Uterus (tissue), 2 donors: Measurements from ENCODE around the gene SWI5.

ENCODE experiments used
- POLR2A ChIP-seq, 2 donors: fragments of 450-650 bp; IDR thresholded peaks; one replicate each; pipeline ENCODE4 v1.6.1; 2016; ENCODE audit warnings: antibody characterized with exemption in 2 of 2, mild to moderate bottlenecking in 1 of 2, moderate library complexity in 1 of 2
- TF ChIP-seq, protein P1 (sequence below), 4 experiments: fragments of 200-600 bp in 2 of 4; fragments of 450-650 bp in 2 of 4; sonication (generic) in 2 of 4; IDR thresholded peaks; one replicate each; pipeline ENCODE4 v1.5.1; 2016 to 2019; ENCODE audit warnings: antibody characterized with exemption in 4 of 4, mild to moderate bottlenecking in 2 of 4, moderate library complexity in 1 of 4

- TF ChIP-seq, protein P1, sequence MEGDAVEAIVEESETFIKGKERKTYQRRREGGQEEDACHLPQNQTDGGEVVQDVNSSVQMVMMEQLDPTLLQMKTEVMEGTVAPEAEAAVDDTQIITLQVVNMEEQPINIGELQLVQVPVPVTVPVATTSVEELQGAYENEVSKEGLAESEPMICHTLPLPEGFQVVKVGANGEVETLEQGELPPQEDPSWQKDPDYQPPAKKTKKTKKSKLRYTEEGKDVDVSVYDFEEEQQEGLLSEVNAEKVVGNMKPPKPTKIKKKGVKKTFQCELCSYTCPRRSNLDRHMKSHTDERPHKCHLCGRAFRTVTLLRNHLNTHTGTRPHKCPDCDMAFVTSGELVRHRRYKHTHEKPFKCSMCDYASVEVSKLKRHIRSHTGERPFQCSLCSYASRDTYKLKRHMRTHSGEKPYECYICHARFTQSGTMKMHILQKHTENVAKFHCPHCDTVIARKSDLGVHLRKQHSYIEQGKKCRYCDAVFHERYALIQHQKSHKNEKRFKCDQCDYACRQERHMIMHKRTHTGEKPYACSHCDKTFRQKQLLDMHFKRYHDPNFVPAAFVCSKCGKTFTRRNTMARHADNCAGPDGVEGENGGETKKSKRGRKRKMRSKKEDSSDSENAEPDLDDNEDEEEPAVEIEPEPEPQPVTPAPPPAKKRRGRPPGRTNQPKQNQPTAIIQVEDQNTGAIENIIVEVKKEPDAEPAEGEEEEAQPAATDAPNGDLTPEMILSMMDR (IDR thresholded peaks at IDR 0.05) = no peak
- no peak for TF ChIP-seq POLR2A (IDR thresholded peaks at IDR 0.05)
Observed at GRCh38 chr9:128314697-128315096, 38.6 kb downstream of the SWI5 start.
